Common myeloid progenitor, CD34-positive (primary cell): ENCODE data around the gene CCDC83.

Experiments used
- CTCF ChIA-PET: fragments of 350-600 bp; sonication (Branson Sonifier 250); formaldehyde crosslinking; loops from one replicate; lab custom pipeline; 2021; ENCODE audit warnings: antibody characterized with exemption; lab: Charles Lee
- POLR2A ChIA-PET: fragments of 350-600 bp; sonication (Branson Sonifier 250); formaldehyde crosslinking; loops from one replicate; lab custom pipeline; 2021; ENCODE audit warnings: antibody characterized with exemption; lab: Charles Lee
- DNase-seq, 3 donors: peaks; one replicate each; pipeline versions ENCODE4 v3.0.0 to v3.0.0-alpha.2; 2013
- H3K27ac ChIP-seq, 2 experiments: 1 replicate in 1 of 2; 2 replicates in 1 of 2; pipeline ENCODE4 v1.7.0; 2013; ENCODE audit warnings: inconsistent platforms in 2 of 2, low read length in 2 of 2, mild to moderate bottlenecking in 2 of 2, low read depth in 1 of 2, moderate library complexity in 1 of 2; ENCODE audit not compliant: severe bottlenecking in 2 of 2, insufficient read depth in 1 of 2, poor library complexity in 1 of 2
- H3K27me3 ChIP-seq, 5 experiments: replicated peaks in 2 of 5; 1 replicate in 3 of 5; 2 replicates in 2 of 5; pipeline versions ENCODE4 v1.6.1 to v1.7.0; 2013; ENCODE audit warnings: low read length in 4 of 5, mild to moderate bottlenecking in 2 of 5, moderate library complexity in 2 of 5, inconsistent platforms in 1 of 5; ENCODE audit not compliant: insufficient read depth in 5 of 5, control insufficient read depth in 4 of 5
- H3K36me3 ChIP-seq, 4 experiments: 1 replicate in 2 of 4; 2 replicates in 2 of 4; pipeline versions ENCODE4 v1.6.1 to v1.7.0; 2013; ENCODE audit warnings: low read length in 3 of 4, control low read depth in 1 of 4, mild to moderate bottlenecking in 1 of 4; ENCODE audit not compliant: control insufficient read depth in 4 of 4, insufficient read depth in 4 of 4
- H3K4me1 ChIP-seq, 4 experiments: 1 replicate in 3 of 4; 2 replicates in 1 of 4; pipeline versions ENCODE4 v1.6.1 to v1.7.1; 2013; ENCODE audit warnings: low read length in 3 of 4, mild to moderate bottlenecking in 3 of 4, control low read depth in 1 of 4, inconsistent platforms in 1 of 4, moderate library complexity in 1 of 4; ENCODE audit not compliant: control insufficient read depth in 4 of 4, insufficient read depth in 4 of 4; ENCODE audit errors: control extremely low read depth in 1 of 4
- H3K4me3 ChIP-seq, 7 experiments: 1 replicate in 4 of 7; 2 replicates in 3 of 7; pipeline versions ENCODE4 v1.5.1 to v1.7.0; 2013; ENCODE audit warnings: mild to moderate bottlenecking in 7 of 7, low read length in 6 of 7, moderate library complexity in 6 of 7, inconsistent platforms in 2 of 7, low read depth in 2 of 7, control low read depth in 1 of 7; ENCODE audit not compliant: insufficient read depth in 4 of 7, control insufficient read depth in 1 of 7; ENCODE audit errors: extremely low read depth in 1 of 7
- H3K9me3 ChIP-seq, 5 experiments: 1 replicate in 4 of 5; 2 replicates in 1 of 5; pipeline versions ENCODE4 v1.6.1 to v1.7.1; 2013; ENCODE audit warnings: low read length in 4 of 5, mild to moderate bottlenecking in 2 of 5, inconsistent platforms in 1 of 5, low read depth in 1 of 5, moderate library complexity in 1 of 5; ENCODE audit not compliant: control insufficient read depth in 4 of 5, insufficient read depth in 2 of 5; ENCODE audit errors: control extremely low read depth in 1 of 5
- WGBS: methylation state at CpG from one replicate; pipeline ENCODE4 v1.1.5; 2013; ENCODE audit not compliant: insufficient coverage; 5-methylcytosine and 5-hydroxymethylcytosine counted together

The CCDC83 gene

GRCh38 chr11:85869781-85870180, 14.6 kb downstream of the CCDC83 start:
- POLR2A ChIA-PET, result no interaction called here
- CTCF ChIA-PET, result interaction anchor here (2.0 kb wide), 1 partner anchor 15 kb away, joined by 7 read pairs; the partner anchor contains the start of gene CCDC83
- Histone ChIP-seq H3K9me3 (no peaks in the 10 kb centered on the region), H3K27me3 (no peaks in the 10 kb centered on the region), H3K4me3 (no peak overlapping the region), H3K36me3 (no peaks in the 10 kb centered on the region), H3K4me1 (no peaks in the 10 kb centered on the region), H3K27ac (no peak overlapping the region)
- no peak for DNase-seq
- no CpG with 5 or more reads among the region's 2 CpGs for WGBS

- ChIA-PET POLR2A (no interaction called here), CTCF (no interaction called here)
- Histone ChIP-seq H3K36me3 (no peaks in the 10 kb centered on the region), H3K4me1 (no peaks in the 10 kb centered on the region), H3K4me3 (no peak overlapping the region), H3K27ac (no peak overlapping the region), H3K9me3 (no peaks in the 10 kb centered on the region), H3K27me3 (no peaks in the 10 kb centered on the region)
- no peak for DNase-seq
- WGBS, result 100% methylated on average over 1 of the region's 1 CpG
Observed at GRCh38 chr11:85874265-85874664, 19.1 kb downstream of the CCDC83 start.

GRCh38 chr11:85875505-85875904, 20.3 kb downstream of the CCDC83 start:
- Histone ChIP-seq H3K4me1 (no peaks in the 10 kb centered on the region), H3K4me3 (no peak overlapping the region), H3K36me3 (no peaks in the 10 kb centered on the region), H3K27ac (no peak overlapping the region), H3K27me3 (no peaks in the 10 kb centered on the region), H3K9me3 (no peaks in the 10 kb centered on the region)
- ChIA-PET POLR2A (no interaction called here), CTCF (interaction anchor here (1.2 to 2.6 kb wide), 2 partner anchors 10 to 21 kb away, joined by 5 to 8 read pairs; partner anchors contain the start of gene CCDC83)
- no peak for DNase-seq
- WGBS, result 92% methylated on average over 1 of the region's 1 CpG

- POLR2A ChIA-PET, result no interaction called here
- WGBS, result 100% methylated on average over 2 of the region's 4 CpGs
- CTCF ChIA-PET, result no interaction called here
Observed at GRCh38 chr11:85884581-85885021, 29.4 kb downstream of the CCDC83 start.

GRCh38 chr11:85886089-85887056, 31.2 kb downstream of the CCDC83 start:
- WGBS, result 97% methylated on average over 4 of the region's 7 CpGs
- H3K27ac ChIP-seq, result no peak overlapping the region
- DNase-seq, result no peak
- H3K9me3 ChIP-seq, result no peaks in the 10 kb centered on the region
- no peaks in the 10 kb centered on the region for H3K27me3 ChIP-seq
- POLR2A ChIA-PET, result no interaction called here
- CTCF ChIA-PET, result no interaction called here
- H3K36me3 ChIP-seq, result no peaks in the 10 kb centered on the region
- H3K4me3 ChIP-seq, result no peak overlapping the region
- no peaks in the 10 kb centered on the region for H3K4me1 ChIP-seq

More at GRCh38 chr11:85884581-85885021, 29.4 kb downstream of the CCDC83 start:
- no peak overlapping the region for H3K4me3 ChIP-seq
- no peak overlapping the region for H3K27ac ChIP-seq
- no peak for DNase-seq
- no peaks in the 10 kb centered on the region for H3K4me1 ChIP-seq
- no peaks in the 10 kb centered on the region for H3K27me3 ChIP-seq
- H3K9me3 ChIP-seq, result no peaks in the 10 kb centered on the region
- no peaks in the 10 kb centered on the region for H3K36me3 ChIP-seq

- Histone ChIP-seq H3K4me1 (no peaks in the 10 kb centered on the region), H3K4me3 (no peak overlapping the region), H3K9me3 (no peaks in the 10 kb centered on the region), H3K36me3 (no peaks in the 10 kb centered on the region), H3K27ac (no peak overlapping the region), H3K27me3 (no peaks in the 10 kb centered on the region)
- ChIA-PET POLR2A (no interaction called here), CTCF (interaction anchor here (0.6 kb wide), 1 partner anchor 1119 kb away, joined by 3 read pairs; no protein-coding TSS in a partner anchor)
- DNase-seq, result no peak
- WGBS, result 95% methylated on average over 3 of the region's 5 CpGs
Observed at GRCh38 chr11:85889108-85889507, 33.9 kb downstream of the CCDC83 start.
